C1 segment of cervical spinal cord (tissue), 14 donors: ENCODE results near the gene RASL11B.

Source experiments
- DNase-seq, 14 donors: peaks; one replicate each; lab custom pipeline; 2025; lab: John Stamatoyannopoulos, UW

The RASL11B gene

DNA sequence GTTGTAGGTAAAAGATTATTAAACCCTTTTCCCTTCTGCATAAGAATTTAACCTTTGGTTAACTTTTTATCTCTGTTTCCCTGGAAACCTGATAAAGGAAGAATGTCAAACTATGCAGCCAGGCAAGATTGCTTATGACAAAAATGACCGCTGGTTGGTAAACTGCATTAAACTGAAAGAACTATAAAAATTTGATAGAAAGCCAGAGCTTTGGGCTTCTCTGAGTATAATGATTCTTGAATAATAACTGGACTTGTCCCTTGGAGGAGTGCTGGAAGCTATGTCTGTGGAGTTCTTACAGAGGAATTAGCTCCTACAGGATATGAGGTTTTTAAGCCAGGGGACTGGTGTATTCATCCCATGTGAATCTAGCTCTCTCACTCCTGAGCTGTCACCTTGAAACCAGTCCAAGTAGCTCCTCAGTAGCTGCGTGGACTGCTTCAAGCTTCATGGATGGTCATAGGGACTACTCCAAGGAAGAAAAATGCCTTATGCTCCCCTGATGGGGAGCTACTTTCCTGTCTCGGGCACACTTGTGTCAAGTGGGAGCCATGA lies 52.0 kb downstream of the RASL11B start:
- peak in 1 of 14 donors; percentile 15 for DNase-seq

- DNase-seq: no peak
Observed at GRCh38 chr4:52915191-52915590, 53.1 kb downstream of the RASL11B start.

- no peak for DNase-seq
Observed at GRCh38 chr4:52915730-52916300, 53.7 kb downstream of the RASL11B start.
